ENCODE measurements around the gene FASLG. TPM values are rescaled to one million over a fixed set of nuclear protein-coding genes. Genes with fewer than 3 reads are reported as not detected.

The FASLG gene
- total and polyA plus RNA-seq, 10 of the 15 experiments (the other 5 are each of a cell fraction or from before 2014, with no cell fraction given), result 0.05 to 4.0 (median 0.09) TPM; not detected in 2

DNA sequence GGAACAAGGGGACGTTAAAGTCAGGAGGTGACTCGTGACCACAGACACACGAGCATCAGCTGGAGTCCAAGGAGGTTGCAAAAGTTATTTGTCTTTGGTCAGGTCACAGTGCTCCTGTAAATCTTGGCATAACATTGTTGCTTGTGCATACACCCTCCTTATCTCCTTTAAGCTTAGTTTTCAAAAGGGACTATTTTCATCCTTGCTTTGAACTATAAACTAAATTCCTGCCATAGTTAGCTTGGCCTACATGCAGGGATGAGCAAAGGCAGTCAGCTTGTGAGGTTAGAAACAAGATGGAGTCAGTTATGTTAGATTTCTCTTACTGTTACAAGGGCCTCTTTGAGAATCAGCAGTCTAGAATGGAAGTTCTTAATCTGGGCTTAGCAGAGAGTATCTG lies 28.0 kb upstream of the FASLG start (continued):
- no peak for TF ChIP-seq SREBF2 (IDR thresholded peaks at IDR 0.05; ENCODE audit: low read length)
- TF ChIP-seq POU2F2 (IDR thresholded peaks at IDR 0.05; ENCODE audit: borderline replicate concordance, low read depth, low read length), result no peak
- no peak for TF ChIP-seq IRF4 (IDR thresholded peaks at IDR 0.05; ENCODE audit: low read depth, low read length)

DNA sequence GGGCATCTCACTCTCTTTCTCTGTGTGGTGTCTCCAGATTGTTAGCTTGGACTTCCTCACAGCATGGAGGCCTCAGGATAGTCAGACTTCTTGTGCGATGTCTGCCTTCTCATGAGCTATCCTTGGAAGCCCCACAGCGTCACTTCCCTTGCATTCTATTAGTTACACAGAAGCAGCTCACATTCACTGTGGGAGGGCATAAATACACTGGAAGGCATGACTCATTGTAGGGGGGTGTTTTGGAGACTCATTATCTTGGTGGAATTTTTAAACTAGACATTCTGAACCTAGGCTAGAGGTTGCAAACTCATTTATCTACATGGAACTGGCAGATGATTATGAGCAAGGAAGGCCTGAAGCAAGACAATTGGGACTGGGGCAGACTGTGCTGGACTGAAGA lies 21.4 kb upstream of the FASLG start:
- RAD21 ChIA-PET (ENCODE audit: unreplicated experiment), result interaction anchor here (1.7 kb wide), 1 partner anchor 80 kb away, joined by 3 read pairs; no protein-coding TSS in a partner anchor
- H3K4me2 ChIP-seq (ENCODE audit: control insufficient read depth, insufficient read depth), result no peak overlapping the region
- no peak for ATAC-seq
- no TSS peak for BruUV-seq (replicated peaks)
- peaks cover 19% of the 10 kb centered on the region for H3K4me1 ChIP-seq (ENCODE audit: control insufficient read depth, insufficient read depth, low read length)
- POLR2A ChIA-PET, result no interaction called here
- intact Hi-C loops (cut with micrococcal nuclease; ENCODE audit: unreplicated experiment), result no loop called here
- H3K36me3 ChIP-seq (ENCODE audit: control insufficient read depth in 2 of 2, insufficient read depth in 2 of 2, low read length in 1 of 2), result no peaks in the 10 kb centered on the region
- WGBS (ENCODE audit: insufficient coverage, insufficient replicate concordance, low lambda C conversion rate, missing lambda C conversion rate), result 45% methylated on average over 2 of the region's 2 CpGs
- CTCF ChIA-PET, result interaction anchor here (1.1 kb wide), 1 partner anchor 9 kb away, joined by 6 read pairs; no protein-coding TSS in a partner anchor
- no peaks in the 10 kb centered on the region for H3K9me3 ChIP-seq (replicated peaks; ENCODE audit: control insufficient read depth, insufficient read depth, low read length)
- no peak overlapping the region for H3K9ac ChIP-seq (ENCODE audit: control insufficient read depth, insufficient read depth, low read length)
- no peak for FAIRE-seq
- peaks cover 0 to 5% of the 10 kb centered on the region in 2 experiments; a peak in 3 of 4 replicates for H3K27me3 ChIP-seq (replicated peaks in 1 of 2; ENCODE audit: control insufficient read depth in 2 of 2, insufficient read depth in 2 of 2, low read length in 1 of 2)
- in situ Hi-C loops (cut with MboI), result no loop called here
- H3K4me3 ChIP-seq, result no peak overlapping the region
- SMC1A ChIA-PET (ENCODE audit: uncharacterized antibody, unreplicated experiment), result interaction anchor here (0.6 to 1.4 kb wide), 4 partner anchors 28 to 159 kb away, joined by 3 to 4 read pairs (median 4); no protein-coding TSS in a partner anchor
- DNase-seq (ENCODE audit: low read depth, low spot score), result no peak
- H3K27ac ChIP-seq (ENCODE audit: control insufficient read depth, insufficient read depth), result no peak overlapping the region
- no peak overlapping the region for H2AFZ ChIP-seq (ENCODE audit: control insufficient read depth, low read depth, low read length)
- TF ChIP-seq, protein P1, sequence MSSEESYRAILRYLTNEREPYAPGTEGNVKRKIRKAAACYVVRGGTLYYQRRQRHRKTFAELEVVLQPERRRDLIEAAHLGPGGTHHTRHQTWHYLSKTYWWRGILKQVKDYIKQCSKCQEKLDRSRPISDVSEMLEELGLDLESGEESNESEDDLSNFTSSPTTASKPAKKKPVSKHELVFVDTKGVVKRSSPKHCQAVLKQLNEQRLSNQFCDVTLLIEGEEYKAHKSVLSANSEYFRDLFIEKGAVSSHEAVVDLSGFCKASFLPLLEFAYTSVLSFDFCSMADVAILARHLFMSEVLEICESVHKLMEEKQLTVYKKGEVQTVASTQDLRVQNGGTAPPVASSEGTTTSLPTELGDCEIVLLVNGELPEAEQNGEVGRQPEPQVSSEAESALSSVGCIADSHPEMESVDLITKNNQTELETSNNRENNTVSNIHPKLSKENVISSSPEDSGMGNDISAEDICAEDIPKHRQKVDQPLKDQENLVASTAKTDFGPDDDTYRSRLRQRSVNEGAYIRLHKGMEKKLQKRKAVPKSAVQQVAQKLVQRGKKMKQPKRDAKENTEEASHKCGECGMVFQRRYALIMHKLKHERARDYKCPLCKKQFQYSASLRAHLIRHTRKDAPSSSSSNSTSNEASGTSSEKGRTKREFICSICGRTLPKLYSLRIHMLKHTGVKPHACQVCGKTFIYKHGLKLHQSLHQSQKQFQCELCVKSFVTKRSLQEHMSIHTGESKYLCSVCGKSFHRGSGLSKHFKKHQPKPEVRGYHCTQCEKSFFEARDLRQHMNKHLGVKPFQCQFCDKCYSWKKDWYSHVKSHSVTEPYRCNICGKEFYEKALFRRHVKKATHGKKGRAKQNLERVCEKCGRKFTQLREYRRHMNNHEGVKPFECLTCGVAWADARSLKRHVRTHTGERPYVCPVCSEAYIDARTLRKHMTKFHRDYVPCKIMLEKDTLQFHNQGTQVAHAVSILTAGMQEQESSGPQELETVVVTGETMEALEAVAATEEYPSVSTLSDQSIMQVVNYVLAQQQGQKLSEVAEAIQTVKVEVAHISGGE (CRISPR knock-in tag; IDR thresholded peaks at IDR 0.05), result no peak
- TF ChIP-seq NFIC (IDR thresholded peaks at IDR 0.05; ENCODE audit: low read depth, low read length), result no peak
- TF ChIP-seq SMARCA5 (IDR thresholded peaks at IDR 0.05), result no peak
- no peak for TF ChIP-seq HDGF (IDR thresholded peaks at IDR 0.05)
- no peak for TF ChIP-seq TCF12 (IDR thresholded peaks at IDR 0.05; ENCODE audit: low read depth, low read length)
- H3K79me2 ChIP-seq (ENCODE audit: control insufficient read depth, insufficient read depth, low read length), result no peaks in the 10 kb centered on the region
- H4K20me1 ChIP-seq (ENCODE audit: control insufficient read depth, insufficient read depth), result no peaks in the 10 kb centered on the region

Measured in GM12878 (cell line).